Raji (cell line): ENCODE data around the gene CREB5.

ENCODE experiments used
- POLR2A ChIP-seq: IDR thresholded peaks from 2 replicates; pipeline ENCODE4 v1.6.1; 2011; ENCODE audit warnings: low read depth, low read length, control low read depth; ENCODE audit not compliant: insufficient read depth

The CREB5 gene

DNA sequence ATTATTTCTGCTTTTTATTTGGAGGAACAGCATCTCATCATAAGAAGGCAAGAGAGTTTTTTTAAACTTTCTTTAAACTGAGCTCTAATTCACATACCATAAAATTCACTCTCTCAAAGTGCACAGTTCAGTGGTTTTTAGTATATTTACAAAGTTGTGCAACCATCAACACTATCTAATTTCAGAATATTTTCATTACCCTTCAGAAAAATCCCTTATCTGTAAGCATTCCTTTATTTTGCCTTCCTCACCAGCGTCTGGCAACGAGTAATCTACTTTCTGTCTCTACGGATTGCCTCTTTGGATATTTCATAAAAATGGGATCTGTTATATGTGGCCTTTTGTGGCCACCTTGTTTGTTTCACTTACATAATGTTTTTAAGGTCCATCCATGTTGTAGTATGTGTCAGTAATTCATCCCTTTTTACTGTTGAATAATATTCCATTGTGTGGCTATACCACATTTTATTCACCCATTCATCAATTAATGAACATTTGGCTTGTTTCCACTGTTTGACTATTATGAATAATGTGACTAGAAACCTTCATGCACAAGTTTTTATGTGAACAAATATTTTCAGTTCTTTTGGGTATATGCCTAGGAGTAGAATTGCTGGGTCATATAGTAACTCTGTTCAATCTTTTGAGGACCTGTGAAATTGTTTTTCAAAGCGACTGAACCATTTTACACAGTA lies 364.3 kb downstream of the CREB5 start:
- no peak for TF ChIP-seq POLR2A

DNA sequence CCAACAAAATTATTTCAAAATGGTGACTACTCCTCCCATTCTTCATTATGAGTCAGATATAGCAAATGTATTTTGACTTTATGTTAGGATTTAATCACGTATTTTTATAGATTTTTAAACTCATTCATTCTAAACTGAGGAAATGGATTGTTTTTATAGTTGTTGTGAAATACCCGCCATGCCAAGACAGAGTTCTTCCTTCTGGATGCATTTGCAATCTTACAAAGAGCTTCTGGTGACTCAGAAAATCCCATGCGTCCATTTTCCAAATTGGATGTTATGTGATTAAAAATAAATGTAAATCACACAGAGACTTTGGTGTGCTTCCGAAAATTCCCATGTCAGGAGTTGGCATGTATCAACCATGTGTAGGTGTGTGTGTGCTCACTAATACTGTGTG lies 366.5 kb downstream of the CREB5 start:
- TF ChIP-seq POLR2A: no peak

GRCh38 chr7:28779954-28780353 lies 367.6 kb downstream of the CREB5 start:
- no peak for TF ChIP-seq POLR2A

DNA sequence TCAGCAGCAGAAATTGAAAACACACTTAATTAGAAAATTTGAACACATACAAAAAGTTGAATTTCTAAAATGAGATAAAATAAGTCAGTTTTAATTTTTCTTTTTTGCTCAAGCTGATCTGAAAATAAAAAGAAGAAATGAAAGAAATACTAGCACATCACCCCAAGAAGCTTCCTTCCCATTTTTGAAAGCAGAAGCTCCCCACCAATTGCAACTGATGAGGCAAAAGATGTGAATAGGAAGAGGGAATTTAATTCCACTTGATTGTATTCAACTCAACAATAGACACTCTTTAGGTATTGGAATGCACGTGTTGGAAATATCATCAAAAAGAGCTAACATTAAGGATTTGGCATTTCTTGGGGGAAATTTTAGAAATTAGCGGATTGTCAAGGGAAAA lies 370.0 kb downstream of the CREB5 start:
- TF ChIP-seq POLR2A: no peak

DNA sequence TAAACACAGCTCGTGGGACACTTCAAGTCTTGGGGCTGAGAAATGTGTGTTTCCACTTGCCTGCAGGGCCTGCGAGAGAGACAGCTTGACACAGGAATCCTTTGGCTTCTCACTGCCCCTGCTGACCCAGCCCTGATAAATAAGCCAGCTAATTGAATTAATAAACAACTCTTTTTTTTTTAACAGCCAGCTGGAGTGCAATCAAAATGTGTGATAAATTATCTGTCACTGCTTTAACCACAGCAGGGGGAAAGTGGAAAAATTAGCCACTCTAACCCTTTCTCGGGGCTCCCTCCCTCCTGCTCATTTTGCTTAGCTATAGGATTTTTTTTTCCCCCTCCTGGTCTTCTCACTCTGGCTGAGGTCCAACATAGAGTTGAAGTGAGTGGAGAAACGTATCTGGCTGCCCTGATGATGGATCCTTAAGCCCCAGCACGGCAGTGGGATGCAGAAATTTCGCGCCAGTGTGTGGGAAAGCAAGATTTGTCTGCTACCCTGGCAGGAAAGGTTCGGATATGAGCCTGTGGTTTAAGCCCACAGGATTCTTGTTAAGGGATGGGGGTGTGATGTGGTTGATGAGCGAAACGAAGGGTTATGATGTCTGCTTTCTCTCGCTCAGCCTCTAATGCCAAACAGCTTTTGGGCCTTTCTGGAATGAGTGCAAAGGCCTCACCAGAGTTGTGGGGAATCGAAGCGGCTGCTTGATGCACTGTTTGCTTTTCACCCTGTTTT lies 372.0 kb downstream of the CREB5 start:
- no peak for TF ChIP-seq POLR2A

GRCh38 chr7:28785041-28785995 lies 373.0 kb downstream of the CREB5 start:
- TF ChIP-seq POLR2A: no peak

GRCh38 chr7:28787106-28787505 lies 374.8 kb downstream of the CREB5 start:
- no peak for TF ChIP-seq POLR2A

DNA sequence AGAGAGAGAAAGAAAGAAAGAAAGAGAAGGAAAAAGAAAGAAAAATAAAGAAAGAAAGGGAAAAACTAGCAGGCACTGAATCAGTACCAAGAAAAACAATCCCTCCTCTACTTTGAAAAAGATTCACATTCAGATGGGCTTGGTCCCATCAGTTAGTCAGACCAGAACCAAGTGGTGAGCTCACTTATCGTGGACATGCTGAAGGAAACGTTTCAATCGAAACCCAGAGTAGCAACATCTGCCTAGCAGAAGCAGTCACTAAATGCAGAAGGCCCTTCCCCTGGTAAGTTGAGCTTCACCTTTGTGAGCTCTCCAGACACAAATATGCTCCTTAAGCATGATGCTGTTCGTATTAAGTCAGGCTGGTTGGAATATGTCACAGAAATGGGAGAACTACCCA lies 378.1 kb downstream of the CREB5 start:
- no peak for TF ChIP-seq POLR2A

GRCh38 chr7:28792858-28793257 lies 380.5 kb downstream of the CREB5 start:
- no peak for TF ChIP-seq POLR2A

- no peak for TF ChIP-seq POLR2A
Measured at GRCh38 chr7:28793381-28794085, 381.2 kb downstream of the CREB5 start.

DNA sequence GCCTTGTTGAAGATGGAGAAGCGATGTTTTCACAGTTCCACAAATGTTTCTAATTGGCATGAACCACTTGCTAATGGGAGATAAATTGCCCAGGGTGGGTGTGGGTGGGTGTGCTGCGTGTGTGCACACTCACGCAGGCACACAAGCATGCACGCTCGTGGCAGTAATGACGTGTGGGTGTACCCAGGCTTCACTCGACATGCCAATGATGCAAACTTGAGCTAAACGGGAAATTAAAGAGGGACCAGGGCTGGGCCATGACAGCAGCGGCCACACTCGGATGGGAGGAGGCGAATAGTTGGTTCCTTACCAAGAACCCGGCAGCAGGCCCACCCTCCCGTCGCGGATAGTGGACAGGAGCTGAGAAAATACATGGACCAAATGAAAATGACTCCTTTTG lies 386.0 kb downstream of the CREB5 start:
- TF ChIP-seq POLR2A: no peak

- no peak for TF ChIP-seq POLR2A
Measured at GRCh38 chr7:28799619-28800018, 387.3 kb downstream of the CREB5 start.

DNA sequence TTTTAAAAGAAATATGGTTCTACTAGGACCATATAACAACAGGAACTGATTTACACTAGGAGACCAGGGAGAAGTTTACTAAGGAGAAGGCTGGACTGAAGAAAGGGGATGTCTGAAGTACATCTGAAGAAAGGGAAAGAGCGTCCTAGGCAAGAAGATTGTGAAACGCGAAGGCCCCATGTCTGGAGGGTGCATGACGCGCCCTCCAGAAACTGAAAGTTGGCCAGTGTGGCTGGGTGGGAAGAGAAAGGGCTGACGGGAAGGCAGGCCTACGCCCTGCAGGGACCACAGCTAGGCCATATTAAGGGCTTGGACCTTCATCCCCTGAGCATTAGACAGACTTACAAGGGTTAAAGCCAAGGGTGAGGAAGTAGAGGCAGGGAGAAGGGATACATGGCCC lies 387.8 kb downstream of the CREB5 start:
- no peak for TF ChIP-seq POLR2A

GRCh38 chr7:28802450-28802849 lies 390.1 kb downstream of the CREB5 start:
- no peak for TF ChIP-seq POLR2A

DNA sequence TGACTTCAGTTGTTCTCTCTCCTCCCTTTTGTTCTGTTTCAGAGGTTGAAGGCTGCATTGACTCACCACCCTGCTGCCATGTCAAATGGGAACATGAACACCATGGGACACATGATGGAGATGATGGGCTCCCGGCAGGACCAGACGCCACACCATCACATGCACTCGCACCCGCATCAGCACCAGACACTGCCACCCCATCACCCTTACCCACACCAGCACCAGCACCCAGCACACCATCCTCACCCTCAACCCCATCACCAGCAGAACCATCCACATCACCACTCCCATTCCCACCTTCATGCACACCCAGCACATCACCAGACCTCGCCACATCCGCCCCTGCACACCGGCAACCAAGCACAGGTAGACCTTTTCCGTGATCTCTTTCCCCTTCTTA lies 391.8 kb downstream of the CREB5 start:
- TF ChIP-seq POLR2A: no peak

DNA sequence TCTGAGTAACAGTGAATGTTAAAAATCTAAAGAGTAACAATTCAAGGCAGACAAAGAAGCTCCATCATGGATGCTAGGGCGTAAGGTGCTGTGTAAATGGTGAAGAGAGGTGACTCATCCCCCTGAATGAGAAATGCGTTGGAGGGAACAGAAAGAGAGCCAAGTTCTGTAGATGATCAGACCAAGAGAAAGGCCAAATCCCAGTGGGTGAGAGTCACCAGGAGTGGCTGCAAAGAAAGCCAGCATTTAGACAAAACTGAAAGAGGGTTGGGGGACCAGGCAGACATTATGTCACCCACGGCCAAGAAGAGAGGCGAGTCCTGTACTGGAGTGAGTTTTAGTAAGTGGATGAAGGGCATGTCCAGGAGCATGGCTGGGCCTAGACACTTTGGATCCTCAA lies 392.7 kb downstream of the CREB5 start:
- TF ChIP-seq POLR2A: no peak

DNA sequence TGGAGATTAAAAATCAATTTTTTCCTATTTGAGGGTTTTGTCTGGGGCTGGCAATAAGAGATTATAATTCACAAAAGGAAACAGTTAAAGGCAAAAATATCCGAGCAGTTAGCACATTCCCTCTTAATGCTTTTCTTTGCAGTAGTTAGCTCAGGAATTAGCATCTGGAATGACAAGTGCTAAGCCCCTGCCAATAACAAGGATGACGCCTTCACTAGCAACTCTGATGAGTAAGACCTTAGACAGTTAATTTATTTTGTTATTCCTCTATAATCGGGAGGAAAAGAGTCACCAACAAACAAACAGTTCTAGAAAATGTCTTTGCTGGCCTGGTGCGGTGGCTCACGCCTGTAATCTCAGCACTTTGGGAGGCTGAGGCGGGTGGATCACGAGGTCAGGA lies 394.5 kb downstream of the CREB5 start:
- TF ChIP-seq POLR2A: no peak
